Measurements from ENCODE around the gene EPHA4.

DNA sequence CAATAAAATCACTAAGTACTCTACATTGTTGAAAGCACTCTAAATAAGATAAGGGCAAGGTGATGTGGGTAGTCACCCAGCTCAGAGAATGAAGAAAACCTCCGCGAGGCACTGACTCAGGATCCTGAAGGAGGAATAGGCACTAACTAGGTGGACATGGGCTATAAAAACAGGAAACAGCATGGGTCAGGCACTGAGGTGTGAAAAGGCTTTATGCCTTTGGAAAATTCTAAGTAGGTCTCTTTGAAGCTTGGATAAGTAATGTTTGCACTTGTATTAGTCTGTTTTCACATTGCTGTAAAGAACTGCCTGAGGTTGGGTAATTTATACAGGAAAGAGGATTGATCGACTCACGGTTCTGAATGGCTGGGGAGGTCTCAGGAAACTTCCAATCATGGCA lies 161.6 kb downstream of the EPHA4 start:
- no peak for TF ChIP-seq CTCF (conservative IDR thresholded peaks at IDR 0.05 in 1 of 2, IDR thresholded peaks at IDR 0.05 in 1 of 2; ENCODE audit: low read depth in 1 of 2, low read length in 2 of 2)
- no peak for TF ChIP-seq EZH2 (IDR thresholded peaks at IDR 0.05; ENCODE audit: low read length, missing control alignments)

All from fibroblast of lung (primary cell).